HepG2 (cell line): ENCODE measurements around the gene CERS3. TPM values are rescaled to one million over a fixed set of nuclear protein-coding genes. Genes with fewer than 3 reads are reported as not detected.

Source experiments
- ADNP ChIP-seq: sonication (generic); formaldehyde crosslinking; IDR thresholded peaks from 2 replicates; pipeline ENCODE4 v1.4.0; 2020; ENCODE audit warnings: missing genetic modification reagents
- AHR ChIP-seq: IDR thresholded peaks from 2 replicates; pipeline ENCODE4 v1.6.1; 2018; ENCODE audit warnings: missing genetic modification reagents, missing compliant biosample characterization
- ESRRA ChIP-seq: sonication (generic); formaldehyde crosslinking; IDR thresholded peaks from 2 replicates; pipeline ENCODE4 v1.5.1; 2020; ENCODE audit warnings: mild to moderate bottlenecking, low read depth, missing genetic modification reagents
- FIP1L1 ChIP-seq: fragments of 200-400 bp; formaldehyde crosslinking; IDR thresholded peaks from 2 replicates; pipeline ENCODE4 v1.6.1; 2018; ENCODE audit warnings: low read depth, mild to moderate bottlenecking, low read length, moderate library complexity, borderline replicate concordance; ENCODE audit not compliant: insufficient read depth
- HMG20B ChIP-seq: conservative IDR thresholded peaks from 2 replicates; pipeline ENCODE4 v1.6.1; 2016; ENCODE audit warnings: missing genetic modification reagents, missing compliant biosample characterization
- IKZF4 ChIP-seq: sonication (generic); formaldehyde crosslinking; IDR thresholded peaks from 2 replicates; pipeline ENCODE4 v1.5.1; 2020; ENCODE audit warnings: borderline replicate concordance, mild to moderate bottlenecking, low read depth, missing genetic modification reagents; ENCODE audit errors: not compliant biosample characterization
- KLF12 ChIP-seq: sonication (generic); formaldehyde crosslinking; IDR thresholded peaks from 2 replicates; pipeline ENCODE4 v1.4.0; 2020; ENCODE audit warnings: missing genetic modification reagents, borderline replicate concordance
- KLF13 ChIP-seq: sonication (generic); formaldehyde crosslinking; IDR thresholded peaks from 2 replicates; pipeline ENCODE4 v1.4.0; 2020; ENCODE audit warnings: mild to moderate bottlenecking, missing genetic modification reagents
- MYC ChIP-seq: sonication (generic); formaldehyde crosslinking; IDR thresholded peaks from 2 replicates; pipeline ENCODE4 v1.9.0; 2021; ENCODE audit warnings: missing genetic modification reagents, borderline replicate concordance
- NKX3-1 ChIP-seq: sonication (generic); formaldehyde crosslinking; IDR thresholded peaks from 2 replicates; pipeline ENCODE4 v1.5.0; 2020; ENCODE audit warnings: missing genetic modification reagents
- SMC3 ChIP-seq: IDR thresholded peaks from 2 replicates; pipeline ENCODE4 v1.6.1; 2011; ENCODE audit warnings: low read length, improper control_type of control experiment
- SOX5 ChIP-seq: IDR thresholded peaks from 2 replicates; pipeline ENCODE4 v1.6.1; 2016; ENCODE audit warnings: borderline replicate concordance
- SP5 ChIP-seq: IDR thresholded peaks from 2 replicates; pipeline ENCODE4 v1.6.1; 2016; ENCODE audit warnings: low read depth, borderline replicate concordance
- THYN1 ChIP-seq: sonication (generic); formaldehyde crosslinking; IDR thresholded peaks from 2 replicates; pipeline ENCODE4 v1.8.1; 2023; ENCODE audit warnings: low read depth, mild to moderate bottlenecking, moderate library complexity, missing genetic modification reagents, borderline replicate concordance
- ZFP37 ChIP-seq: sonication (generic); formaldehyde crosslinking; IDR thresholded peaks from 2 replicates; pipeline ENCODE4 v1.4.0; 2020; ENCODE audit warnings: missing genetic modification reagents, borderline replicate concordance
- ZNF235 ChIP-seq: sonication (generic); formaldehyde crosslinking; IDR thresholded peaks from 2 replicates; pipeline ENCODE4 v1.8.1; 2023; ENCODE audit warnings: mild to moderate bottlenecking, missing genetic modification reagents, borderline replicate concordance
- ZNF552 ChIP-seq: sonication (generic); formaldehyde crosslinking; IDR thresholded peaks from 2 replicates; pipeline ENCODE4 v1.9.0; 2022; ENCODE audit warnings: missing genetic modification reagents, mild to moderate bottlenecking, borderline replicate concordance
- ZNF782 ChIP-seq: sonication (generic); formaldehyde crosslinking; IDR thresholded peaks from 2 replicates; pipeline ENCODE4 v1.4.0; 2020; ENCODE audit warnings: missing genetic modification reagents, mild to moderate bottlenecking, borderline replicate concordance
- ZNF883 ChIP-seq: sonication (generic); formaldehyde crosslinking; IDR thresholded peaks from 2 replicates; pipeline ENCODE4 v1.5.1; 2020; ENCODE audit warnings: mild to moderate bottlenecking, missing genetic modification reagents; ENCODE audit errors: not compliant biosample characterization
- polyA plus RNA-seq, 8 experiments: library from polyadenylated mRNA; depleted of rRNA in 3 of 8; stranded (reverse) in 7 of 8; unstranded in 1 of 8; fragments of >200 nt; fragmentation: Illumina TruSeq in 4 of 8; extraction: Trizol in 4 of 8; gene quantifications; 2 replicates each; pipeline versions ENCODE4 v1.2.1 to v1.2.3, GENCODE V29; 2011 to 2016; ENCODE audit warnings: low read depth in 4 of 8, missing spikeins in 1 of 8, mixed read lengths in 1 of 8; ENCODE audit not compliant: insufficient read depth in 1 of 8
- total RNA-seq, 5 experiments: library from RNA; depleted of rRNA; stranded (reverse); fragments of >200 nt; fragmentation: Illumina TruSeq; extraction: Trizol; gene quantifications; 2 replicates each; pipeline ENCODE4 v1.2.3, GENCODE V29; 2016; ENCODE audit warnings: low read depth in 1 of 5
- TF ChIP-seq, protein P1 (sequence below): IDR thresholded peaks from 2 replicates; pipeline ENCODE4 v1.6.1; 2016; ENCODE audit warnings: low read depth, missing genetic modification reagents, missing compliant biosample characterization
- TF ChIP-seq, protein P2 (sequence below): IDR thresholded peaks from 2 replicates; pipeline ENCODE4 v1.6.1; 2016
- TF ChIP-seq, protein P3 (sequence below): sonication (generic); formaldehyde crosslinking; IDR thresholded peaks from 2 replicates; pipeline ENCODE4 v1.4.0; 2020; ENCODE audit warnings: mild to moderate bottlenecking, missing genetic modification reagents

Gene CERS3
- total and polyA plus RNA-seq, 2 of the 13 experiments (the other 11 are each of a cell fraction or from before 2014, with no cell fraction given) = not detected

GRCh38 chr15:100350434-100351226 is 178.1 kb downstream of the CERS3 start (continued):
- TF ChIP-seq, protein P1, sequence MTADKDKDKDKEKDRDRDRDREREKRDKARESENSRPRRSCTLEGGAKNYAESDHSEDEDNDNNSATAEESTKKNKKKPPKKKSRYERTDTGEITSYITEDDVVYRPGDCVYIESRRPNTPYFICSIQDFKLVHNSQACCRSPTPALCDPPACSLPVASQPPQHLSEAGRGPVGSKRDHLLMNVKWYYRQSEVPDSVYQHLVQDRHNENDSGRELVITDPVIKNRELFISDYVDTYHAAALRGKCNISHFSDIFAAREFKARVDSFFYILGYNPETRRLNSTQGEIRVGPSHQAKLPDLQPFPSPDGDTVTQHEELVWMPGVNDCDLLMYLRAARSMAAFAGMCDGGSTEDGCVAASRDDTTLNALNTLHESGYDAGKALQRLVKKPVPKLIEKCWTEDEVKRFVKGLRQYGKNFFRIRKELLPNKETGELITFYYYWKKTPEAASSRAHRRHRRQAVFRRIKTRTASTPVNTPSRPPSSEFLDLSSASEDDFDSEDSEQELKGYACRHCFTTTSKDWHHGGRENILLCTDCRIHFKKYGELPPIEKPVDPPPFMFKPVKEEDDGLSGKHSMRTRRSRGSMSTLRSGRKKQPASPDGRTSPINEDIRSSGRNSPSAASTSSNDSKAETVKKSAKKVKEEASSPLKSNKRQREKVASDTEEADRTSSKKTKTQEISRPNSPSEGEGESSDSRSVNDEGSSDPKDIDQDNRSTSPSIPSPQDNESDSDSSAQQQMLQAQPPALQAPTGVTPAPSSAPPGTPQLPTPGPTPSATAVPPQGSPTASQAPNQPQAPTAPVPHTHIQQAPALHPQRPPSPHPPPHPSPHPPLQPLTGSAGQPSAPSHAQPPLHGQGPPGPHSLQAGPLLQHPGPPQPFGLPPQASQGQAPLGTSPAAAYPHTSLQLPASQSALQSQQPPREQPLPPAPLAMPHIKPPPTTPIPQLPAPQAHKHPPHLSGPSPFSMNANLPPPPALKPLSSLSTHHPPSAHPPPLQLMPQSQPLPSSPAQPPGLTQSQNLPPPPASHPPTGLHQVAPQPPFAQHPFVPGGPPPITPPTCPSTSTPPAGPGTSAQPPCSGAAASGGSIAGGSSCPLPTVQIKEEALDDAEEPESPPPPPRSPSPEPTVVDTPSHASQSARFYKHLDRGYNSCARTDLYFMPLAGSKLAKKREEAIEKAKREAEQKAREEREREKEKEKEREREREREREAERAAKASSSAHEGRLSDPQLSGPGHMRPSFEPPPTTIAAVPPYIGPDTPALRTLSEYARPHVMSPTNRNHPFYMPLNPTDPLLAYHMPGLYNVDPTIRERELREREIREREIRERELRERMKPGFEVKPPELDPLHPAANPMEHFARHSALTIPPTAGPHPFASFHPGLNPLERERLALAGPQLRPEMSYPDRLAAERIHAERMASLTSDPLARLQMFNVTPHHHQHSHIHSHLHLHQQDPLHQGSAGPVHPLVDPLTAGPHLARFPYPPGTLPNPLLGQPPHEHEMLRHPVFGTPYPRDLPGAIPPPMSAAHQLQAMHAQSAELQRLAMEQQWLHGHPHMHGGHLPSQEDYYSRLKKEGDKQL (CRISPR knock-in tag) = 0 out of 2 replicates have a peak, but pooled peaks have one; percentile 53
- TF ChIP-seq ZNF235 = no peak
- no peak for TF ChIP-seq ZFP37 (CRISPR knock-in tag)
- no peak for TF ChIP-seq ADNP (CRISPR knock-in tag)
- TF ChIP-seq, protein P2, sequence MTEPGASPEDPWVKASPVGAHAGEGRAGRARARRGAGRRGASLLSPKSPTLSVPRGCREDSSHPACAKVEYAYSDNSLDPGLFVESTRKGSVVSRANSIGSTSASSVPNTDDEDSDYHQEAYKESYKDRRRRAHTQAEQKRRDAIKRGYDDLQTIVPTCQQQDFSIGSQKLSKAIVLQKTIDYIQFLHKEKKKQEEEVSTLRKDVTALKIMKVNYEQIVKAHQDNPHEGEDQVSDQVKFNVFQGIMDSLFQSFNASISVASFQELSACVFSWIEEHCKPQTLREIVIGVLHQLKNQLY = no peak
- no peak for TF ChIP-seq THYN1 (CRISPR knock-in tag)
- TF ChIP-seq FIP1L1 = no peak
- TF ChIP-seq AHR (CRISPR knock-in tag) = no peak
- TF ChIP-seq KLF12 = peak; percentile 15; the same call in 1 of the 2 replicates
- TF ChIP-seq ZNF883 (CRISPR knock-in tag) = no peak
- TF ChIP-seq KLF13 = no peak
- no peak for TF ChIP-seq IKZF4 (CRISPR knock-in tag)
- TF ChIP-seq MYC (CRISPR knock-in tag) = no peak
- no peak for TF ChIP-seq ZNF552
- TF ChIP-seq, protein P3, sequence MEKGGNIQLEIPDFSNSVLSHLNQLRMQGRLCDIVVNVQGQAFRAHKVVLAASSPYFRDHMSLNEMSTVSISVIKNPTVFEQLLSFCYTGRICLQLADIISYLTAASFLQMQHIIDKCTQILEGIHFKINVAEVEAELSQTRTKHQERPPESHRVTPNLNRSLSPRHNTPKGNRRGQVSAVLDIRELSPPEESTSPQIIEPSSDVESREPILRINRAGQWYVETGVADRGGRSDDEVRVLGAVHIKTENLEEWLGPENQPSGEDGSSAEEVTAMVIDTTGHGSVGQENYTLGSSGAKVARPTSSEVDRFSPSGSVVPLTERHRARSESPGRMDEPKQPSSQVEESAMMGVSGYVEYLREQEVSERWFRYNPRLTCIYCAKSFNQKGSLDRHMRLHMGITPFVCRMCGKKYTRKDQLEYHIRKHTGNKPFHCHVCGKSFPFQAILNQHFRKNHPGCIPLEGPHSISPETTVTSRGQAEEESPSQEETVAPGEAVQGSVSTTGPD = no peak
- TF ChIP-seq HMG20B (CRISPR knock-in tag) = 0 out of 2 replicates have a peak, but pooled peaks have one; percentile 41
- TF ChIP-seq SP5 (CRISPR knock-in tag) = no peak
- TF ChIP-seq SOX5 (CRISPR knock-in tag) = peak; percentile 67; the same call in 1 of the 2 replicates
- no peak for TF ChIP-seq NKX3-1
- peak; percentile 32; the same call in 1 of the 2 replicates for TF ChIP-seq SMC3
- TF ChIP-seq ZNF782 (CRISPR knock-in tag) = no peak
- TF ChIP-seq ESRRA (CRISPR knock-in tag) = no peak
